HEK293 (cell line): ENCODE results near the gene MT1HL1.

Experiments
- CTCF ChIA-PET: fragments of 350-600 bp; formaldehyde crosslinking; extraction: SDS; loops from one replicate; lab custom pipeline; 2021; ENCODE audit warnings: antibody characterized with exemption; lab: Yijun Ruan, JAX
- POLR2A ChIA-PET: fragments of 300-600 bp; formaldehyde crosslinking; extraction: SDS; loops from one replicate; lab custom pipeline; 2020; ENCODE audit warnings: antibody characterized with exemption, inconsistent platforms; lab: Yijun Ruan, JAX
- H3K27ac ChIP-seq: fragments of 200-500 bp; sonication (Bioruptor generic); 2 replicates; pipeline ENCODE4 v1.5.1; 2014; ENCODE audit warnings: low read depth, low read length, control low read depth, inconsistent platforms; ENCODE audit errors: extremely low read depth
- H3K36me3 ChIP-seq, 2 experiments: fragments of 200-500 bp in 1 of 2; sonication (Bioruptor generic) in 1 of 2; 1 replicate in 1 of 2; 2 replicates in 1 of 2; pipeline ENCODE4 v1.5.1; 2014 to 2017; ENCODE audit warnings: inconsistent platforms in 2 of 2, low read length in 2 of 2; ENCODE audit not compliant: control insufficient read depth in 2 of 2, insufficient read depth in 1 of 2
- H3K4me1 ChIP-seq: fragments of 200-500 bp; sonication (Bioruptor generic); 2 replicates; pipeline ENCODE4 v1.5.1; 2014; ENCODE audit warnings: mild to moderate bottlenecking, low read length, inconsistent platforms; ENCODE audit not compliant: control insufficient read depth, insufficient read depth
- H3K4me3 ChIP-seq: 2 replicates; pipeline ENCODE4 v1.5.1; 2011; ENCODE audit warnings: low read depth, mild to moderate bottlenecking, control low read depth, low read length, moderate library complexity
- H3K9me3 ChIP-seq: fragments of 200-500 bp; sonication (Bioruptor generic); 2 replicates; pipeline ENCODE4 v1.5.1; 2014; ENCODE audit warnings: low read depth, low read length, inconsistent platforms; ENCODE audit not compliant: control insufficient read depth, insufficient read depth
- IKZF3 ChIP-seq: fragments of 450-650 bp; IDR thresholded peaks from 2 replicates; pipeline ENCODE4 v1.5.0; 2018; ENCODE audit warnings: missing biosample characterization, mild to moderate bottlenecking, missing genetic modification characterization, moderate library complexity
- MEIS1 ChIP-seq: sonication (generic); formaldehyde crosslinking; IDR thresholded peaks from 2 replicates; pipeline ENCODE4 v1.8.1; 2022; ENCODE audit warnings: missing genetic modification reagents, mild to moderate bottlenecking, borderline replicate concordance
- MZF1 ChIP-seq: fragments of 450-650 bp; formaldehyde crosslinking; IDR thresholded peaks from 2 replicates; pipeline ENCODE4 v1.5.1; 2017; ENCODE audit warnings: missing biosample characterization, missing genetic modification characterization, borderline replicate concordance
- PRDM10 ChIP-seq: fragments of 450-650 bp; formaldehyde crosslinking; IDR thresholded peaks from 2 replicates; pipeline ENCODE4 v1.5.1; 2016; ENCODE audit warnings: missing biosample characterization, missing genetic modification characterization
- SP7 ChIP-seq: fragments of 450-650 bp; formaldehyde crosslinking; IDR thresholded peaks from 2 replicates; pipeline ENCODE4 v1.5.1; 2016; ENCODE audit warnings: missing biosample characterization, missing genetic modification characterization
- WT1 ChIP-seq: fragments of 450-650 bp; formaldehyde crosslinking; IDR thresholded peaks from 2 replicates; pipeline ENCODE4 v1.5.1; 2016; ENCODE audit warnings: missing biosample characterization, missing genetic modification characterization
- YY2 ChIP-seq: fragments of 450-650 bp; formaldehyde crosslinking; IDR thresholded peaks from 2 replicates; pipeline ENCODE4 v1.5.1; 2016; ENCODE audit warnings: missing biosample characterization, missing genetic modification characterization
- ZIC2 ChIP-seq: fragments of 450-650 bp; formaldehyde crosslinking; IDR thresholded peaks from 2 replicates; pipeline ENCODE4 v1.5.1; 2016; ENCODE audit warnings: missing biosample characterization, missing genetic modification characterization
- ZNF140 ChIP-seq: fragments of 450-650 bp; formaldehyde crosslinking; IDR thresholded peaks from 2 replicates; pipeline ENCODE4 v1.5.1; 2016; ENCODE audit warnings: missing biosample characterization, missing genetic modification characterization
- ZNF16 ChIP-seq: fragments of 450-650 bp; formaldehyde crosslinking; IDR thresholded peaks from 2 replicates; pipeline ENCODE4 v1.5.1; 2016; ENCODE audit warnings: low read depth, missing biosample characterization, missing genetic modification characterization
- ZNF350 ChIP-seq: fragments of 450-650 bp; formaldehyde crosslinking; IDR thresholded peaks from 2 replicates; pipeline ENCODE4 v1.5.0; 2017; ENCODE audit warnings: missing biosample characterization, mild to moderate bottlenecking, missing genetic modification characterization
- ZNF423 ChIP-seq: fragments of 450-650 bp; formaldehyde crosslinking; IDR thresholded peaks from 2 replicates; pipeline ENCODE4 v1.5.1; 2016; ENCODE audit warnings: missing biosample characterization, missing genetic modification characterization
- ZNF621 ChIP-seq: fragments of 450-650 bp; formaldehyde crosslinking; IDR thresholded peaks from 2 replicates; pipeline ENCODE4 v1.5.1; 2017; ENCODE audit warnings: missing biosample characterization, missing genetic modification characterization
- ZNF626 ChIP-seq: fragments of 450-650 bp; sonication (Bioruptor Pico); formaldehyde crosslinking; IDR thresholded peaks from 2 replicates; pipeline ENCODE4 v1.5.1; 2018; ENCODE audit warnings: missing biosample characterization, missing genetic modification characterization, inconsistent platforms
- ZNF692 ChIP-seq: fragments of 450-650 bp; formaldehyde crosslinking; IDR thresholded peaks from 2 replicates; pipeline ENCODE4 v1.5.1; 2016; ENCODE audit warnings: missing biosample characterization, missing genetic modification characterization
- ZNF768 ChIP-seq: fragments of 450-650 bp; formaldehyde crosslinking; IDR thresholded peaks from 2 replicates; pipeline ENCODE4 v1.5.1; 2018; ENCODE audit warnings: missing biosample characterization, mild to moderate bottlenecking, missing genetic modification characterization
- TF ChIP-seq, protein P1 (sequence below): fragments of 450-650 bp; formaldehyde crosslinking; IDR thresholded peaks from 2 replicates; pipeline ENCODE4 v1.5.1; 2017; ENCODE audit warnings: missing biosample characterization, missing genetic modification characterization
- TF ChIP-seq, protein P2 (sequence below): fragments of 450-650 bp; formaldehyde crosslinking; IDR thresholded peaks from 2 replicates; pipeline ENCODE4 v1.5.1; 2017; ENCODE audit warnings: missing biosample characterization, missing genetic modification characterization
- TF ChIP-seq, protein P3 (sequence below): fragments of 450-650 bp; formaldehyde crosslinking; IDR thresholded peaks from 2 replicates; pipeline ENCODE4 v1.5.1; 2016; ENCODE audit warnings: missing biosample characterization, missing genetic modification characterization
- TF ChIP-seq, protein P4 (sequence below): IDR thresholded peaks from 2 replicates; pipeline ENCODE4 v1.6.1; 2011; ENCODE audit warnings: mild to moderate bottlenecking, low read depth, low read length, borderline replicate concordance
- TF ChIP-seq, protein P5 (sequence below): fragments of 450-650 bp; formaldehyde crosslinking; IDR thresholded peaks from 2 replicates; pipeline ENCODE4 v1.5.1; 2016; ENCODE audit warnings: missing biosample characterization, missing genetic modification characterization
- TF ChIP-seq, protein P6 (sequence below): fragments of 450-650 bp; formaldehyde crosslinking; IDR thresholded peaks from 2 replicates; pipeline ENCODE4 v1.5.1; 2016; ENCODE audit warnings: missing biosample characterization, missing genetic modification characterization

MT1HL1 gene

DNA sequence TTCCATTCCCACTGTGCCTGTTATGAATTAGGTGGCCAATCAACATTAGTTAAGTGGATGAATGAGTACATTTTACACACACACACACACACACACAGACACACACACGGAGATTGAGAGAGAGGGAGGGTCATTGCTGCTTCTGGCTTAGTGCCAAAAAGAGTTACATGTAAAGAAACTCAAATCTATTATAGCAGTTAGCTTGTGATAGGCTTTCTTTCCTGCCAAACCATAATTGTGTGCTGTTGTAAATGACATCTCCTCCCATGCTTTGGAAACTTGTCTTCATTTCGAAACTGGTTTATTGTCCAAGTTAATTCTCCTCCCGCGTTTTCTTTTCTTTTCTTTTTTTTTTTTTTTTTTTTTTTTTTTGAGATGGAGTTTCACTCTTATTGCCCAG, 1.4 kb upstream of the MT1HL1 start (continued):
- TF ChIP-seq MZF1 (tag by site-specific recombination): no peak
- no peak for TF ChIP-seq PRDM10 (tag by site-specific recombination)
- TF ChIP-seq, protein P1, sequence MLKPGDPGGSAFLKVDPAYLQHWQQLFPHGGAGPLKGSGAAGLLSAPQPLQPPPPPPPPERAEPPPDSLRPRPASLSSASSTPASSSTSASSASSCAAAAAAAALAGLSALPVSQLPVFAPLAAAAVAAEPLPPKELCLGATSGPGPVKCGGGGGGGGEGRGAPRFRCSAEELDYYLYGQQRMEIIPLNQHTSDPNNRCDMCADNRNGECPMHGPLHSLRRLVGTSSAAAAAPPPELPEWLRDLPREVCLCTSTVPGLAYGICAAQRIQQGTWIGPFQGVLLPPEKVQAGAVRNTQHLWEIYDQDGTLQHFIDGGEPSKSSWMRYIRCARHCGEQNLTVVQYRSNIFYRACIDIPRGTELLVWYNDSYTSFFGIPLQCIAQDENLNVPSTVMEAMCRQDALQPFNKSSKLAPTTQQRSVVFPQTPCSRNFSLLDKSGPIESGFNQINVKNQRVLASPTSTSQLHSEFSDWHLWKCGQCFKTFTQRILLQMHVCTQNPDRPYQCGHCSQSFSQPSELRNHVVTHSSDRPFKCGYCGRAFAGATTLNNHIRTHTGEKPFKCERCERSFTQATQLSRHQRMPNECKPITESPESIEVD (tag by site-specific recombination): 0 out of 2 replicates have a peak, but pooled peaks have one; percentile 7
- no peak for TF ChIP-seq MEIS1 (CRISPR knock-in tag)
- TF ChIP-seq ZNF140 (tag by site-specific recombination): no peak
- TF ChIP-seq ZNF621 (tag by site-specific recombination): 0 out of 2 replicates have a peak, but pooled peaks have one; percentile 26
- peak; percentile 86 for TF ChIP-seq ZNF350
- TF ChIP-seq, protein P2, sequence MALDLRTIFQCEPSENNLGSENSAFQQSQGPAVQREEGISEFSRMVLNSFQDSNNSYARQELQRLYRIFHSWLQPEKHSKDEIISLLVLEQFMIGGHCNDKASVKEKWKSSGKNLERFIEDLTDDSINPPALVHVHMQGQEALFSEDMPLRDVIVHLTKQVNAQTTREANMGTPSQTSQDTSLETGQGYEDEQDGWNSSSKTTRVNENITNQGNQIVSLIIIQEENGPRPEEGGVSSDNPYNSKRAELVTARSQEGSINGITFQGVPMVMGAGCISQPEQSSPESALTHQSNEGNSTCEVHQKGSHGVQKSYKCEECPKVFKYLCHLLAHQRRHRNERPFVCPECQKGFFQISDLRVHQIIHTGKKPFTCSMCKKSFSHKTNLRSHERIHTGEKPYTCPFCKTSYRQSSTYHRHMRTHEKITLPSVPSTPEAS (tag by site-specific recombination): peak; percentile 80
- 0 out of 2 replicates have a peak, but pooled peaks have one; percentile 26 for TF ChIP-seq YY2 (tag by site-specific recombination)
- TF ChIP-seq, protein P3, sequence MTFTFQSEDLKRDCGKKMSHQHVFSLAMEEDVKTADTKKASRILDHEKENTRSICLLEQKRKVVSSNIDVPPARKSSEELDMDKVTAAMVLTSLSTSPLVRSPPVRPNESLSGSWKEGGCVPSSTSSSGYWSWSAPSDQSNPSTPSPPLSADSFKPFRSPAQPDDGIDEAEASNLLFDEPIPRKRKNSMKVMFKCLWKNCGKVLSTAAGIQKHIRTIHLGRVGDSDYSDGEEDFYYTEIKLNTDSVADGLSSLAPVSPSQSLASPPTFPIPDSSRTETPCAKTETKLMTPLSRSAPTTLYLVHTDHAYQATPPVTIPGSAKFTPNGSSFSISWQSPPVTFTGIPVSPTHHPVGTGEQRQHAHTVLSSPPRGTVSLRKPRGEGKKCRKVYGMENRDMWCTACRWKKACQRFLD (tag by site-specific recombination): no peak
- TF ChIP-seq ZNF768: no peak
- TF ChIP-seq, all 188 proteins: peak for 24

DNA sequence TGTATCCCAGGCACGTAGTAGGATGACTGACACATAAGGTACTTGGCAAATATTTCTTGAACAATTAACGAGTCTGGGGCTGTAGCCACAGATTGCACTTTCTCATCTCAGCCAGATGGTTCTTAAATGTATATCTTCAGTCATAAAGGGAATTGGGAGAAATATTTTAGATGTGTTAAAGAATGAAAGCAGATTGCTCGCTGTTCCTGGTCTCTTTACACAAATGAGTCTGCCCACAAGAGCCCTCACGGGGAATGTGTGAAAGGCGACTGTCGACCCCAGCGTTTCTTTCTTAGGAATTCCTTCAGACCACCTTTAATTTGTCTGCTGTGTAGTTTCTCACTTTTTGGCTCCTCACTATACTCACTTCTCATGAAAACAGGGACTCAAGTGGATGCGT, 725 bp downstream of the MT1HL1 start:
- Histone ChIP-seq H3K4me1 (no peaks in the 10 kb centered on the region), H3K9me3 (no peaks in the 10 kb centered on the region), H3K4me3 (no peak overlapping the region), H3K36me3 (no peaks in the 10 kb centered on the region), H3K27ac (no peak overlapping the region)
- POLR2A ChIA-PET: no interaction called here
- CTCF ChIA-PET: no interaction called here
- no peak for TF ChIP-seq SP7
- no peak for TF ChIP-seq ZNF626 (tag by site-specific recombination)
- TF ChIP-seq, protein P4, sequence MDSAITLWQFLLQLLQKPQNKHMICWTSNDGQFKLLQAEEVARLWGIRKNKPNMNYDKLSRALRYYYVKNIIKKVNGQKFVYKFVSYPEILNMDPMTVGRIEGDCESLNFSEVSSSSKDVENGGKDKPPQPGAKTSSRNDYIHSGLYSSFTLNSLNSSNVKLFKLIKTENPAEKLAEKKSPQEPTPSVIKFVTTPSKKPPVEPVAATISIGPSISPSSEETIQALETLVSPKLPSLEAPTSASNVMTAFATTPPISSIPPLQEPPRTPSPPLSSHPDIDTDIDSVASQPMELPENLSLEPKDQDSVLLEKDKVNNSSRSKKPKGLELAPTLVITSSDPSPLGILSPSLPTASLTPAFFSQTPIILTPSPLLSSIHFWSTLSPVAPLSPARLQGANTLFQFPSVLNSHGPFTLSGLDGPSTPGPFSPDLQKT: no peak
- TF ChIP-seq, protein P5, sequence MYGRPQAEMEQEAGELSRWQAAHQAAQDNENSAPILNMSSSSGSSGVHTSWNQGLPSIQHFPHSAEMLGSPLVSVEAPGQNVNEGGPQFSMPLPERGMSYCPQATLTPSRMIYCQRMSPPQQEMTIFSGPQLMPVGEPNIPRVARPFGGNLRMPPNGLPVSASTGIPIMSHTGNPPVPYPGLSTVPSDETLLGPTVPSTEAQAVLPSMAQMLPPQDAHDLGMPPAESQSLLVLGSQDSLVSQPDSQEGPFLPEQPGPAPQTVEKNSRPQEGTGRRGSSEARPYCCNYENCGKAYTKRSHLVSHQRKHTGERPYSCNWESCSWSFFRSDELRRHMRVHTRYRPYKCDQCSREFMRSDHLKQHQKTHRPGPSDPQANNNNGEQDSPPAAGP (tag by site-specific recombination): no peak
- no peak for TF ChIP-seq IKZF3 (tag by site-specific recombination)
- no peak for TF ChIP-seq ZIC2
- TF ChIP-seq ZNF140 (tag by site-specific recombination): no peak
- no peak for TF ChIP-seq ZNF423 (tag by site-specific recombination)
- TF ChIP-seq WT1 (tag by site-specific recombination): no peak
- TF ChIP-seq, protein P6, sequence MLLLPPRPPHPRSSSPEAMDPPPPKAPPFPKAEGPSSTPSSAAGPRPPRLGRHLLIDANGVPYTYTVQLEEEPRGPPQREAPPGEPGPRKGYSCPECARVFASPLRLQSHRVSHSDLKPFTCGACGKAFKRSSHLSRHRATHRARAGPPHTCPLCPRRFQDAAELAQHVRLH: no peak
- TF ChIP-seq ZNF16 (tag by site-specific recombination): no peak
- no peak for TF ChIP-seq ZNF692
